ENCODE measurements around the gene MAPK9. TPM values are rescaled to one million over a fixed set of nuclear protein-coding genes. Genes with fewer than 3 reads are reported as not detected.

Gene MAPK9
- total and polyA plus RNA-seq, 7 experiments from 2014 or later = 14.7 to 41.4 (median 30.4) TPM

DNA sequence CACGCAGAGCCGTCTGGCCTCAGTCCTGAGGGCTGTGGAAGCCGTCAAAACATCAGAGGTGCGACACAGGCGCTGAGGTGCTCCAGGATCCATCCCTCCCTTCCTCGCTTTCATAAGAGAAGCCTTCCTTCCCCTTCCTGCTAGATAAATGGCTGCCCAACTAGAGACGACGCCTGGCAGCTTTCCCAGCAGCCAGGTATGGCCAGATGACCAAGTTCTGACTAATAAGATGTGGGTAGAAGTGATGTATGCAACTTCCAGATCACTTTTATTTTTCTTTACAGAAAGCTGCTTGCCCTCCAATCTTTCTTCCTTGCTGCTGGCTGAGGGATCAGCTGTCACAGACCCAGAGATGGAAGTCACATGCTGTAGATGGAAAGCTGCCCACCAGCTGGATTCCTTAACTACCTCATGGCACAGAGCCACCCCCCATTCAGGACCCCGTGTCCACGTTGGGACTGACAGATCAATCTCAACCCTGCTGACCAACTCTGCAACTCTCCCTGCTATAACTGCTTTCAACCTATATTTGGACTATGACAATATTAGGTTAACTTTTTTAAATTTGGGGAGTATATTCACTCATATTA is 8.8 kb downstream of the MAPK9 start:
- Histone ChIP-seq H3K27me3 (ENCODE audit: control insufficient read depth in 2 of 2, insufficient read depth in 2 of 2, low read length in 2 of 2) (no peaks in the 10 kb centered on the region), H3K4me3 (ENCODE audit: low read length) (no peak overlapping the region), H3K27ac (ENCODE audit: low read depth, low read length) (no peak overlapping the region), H3K4me1 (ENCODE audit: control insufficient read depth in 2 of 2, insufficient read depth in 2 of 2, low read length in 2 of 2) (no peaks in the 10 kb centered on the region), H3K9me3 (ENCODE audit: control insufficient read depth in 2 of 3, low read length in 3 of 3) (no peaks in the 10 kb centered on the region), H3K36me3 (ENCODE audit: control insufficient read depth in 2 of 3, insufficient read depth in 3 of 3, low read length in 3 of 3) (peaks cover 5 to 62% (median 9%) of the 10 kb centered on the region in 3 experiments)
- ATAC-seq = no peak
- Mint-ChIP-seq H3K9me3 (peaks cover 0 to 22% (median 9%) of the 10 kb centered on the region in 11 donors), H3K27ac (no peak overlapping the region), H3K27me3 (no peaks in the 10 kb centered on the region), H3K4me3 (no peak overlapping the region), H3K36me3 (peaks cover 32 to 83% (median 76%) of the 10 kb centered on the region in 5 donors), H3K4me1 (peaks cover 5 to 33% (median 19%) of the 10 kb centered on the region in 7 donors)
- intact Hi-C loops (cut with micrococcal nuclease) = no loop called here
- ChIA-PET POLR2A (no interaction called here), CTCF (interaction anchor here (1.5 kb wide), 1 partner anchor 33 kb away, joined by 3 read pairs; no protein-coding TSS in a partner anchor)
- no peak for DNase-seq

DNA sequence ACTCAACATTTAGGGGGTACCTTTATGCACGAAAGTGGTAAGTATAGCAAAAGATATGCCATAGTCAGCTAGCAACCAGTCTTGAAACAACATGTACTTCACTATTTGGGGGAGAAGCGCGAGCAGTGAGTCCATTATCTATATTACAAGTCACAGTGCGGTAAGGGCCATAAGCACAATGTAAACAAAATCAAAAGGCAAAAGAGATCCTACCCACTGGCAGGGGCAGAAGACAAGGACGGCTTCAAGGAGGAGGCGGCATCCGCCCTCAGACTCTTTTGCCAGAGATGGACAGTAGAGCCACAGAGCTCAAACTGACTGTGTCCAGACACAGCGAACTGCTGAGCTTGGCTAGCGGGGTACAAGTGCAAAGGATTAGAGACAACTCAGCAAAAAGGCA is 9.6 kb downstream of the MAPK9 start:
- no peak for ATAC-seq
- H3K27me3 Mint-ChIP-seq = no peaks in the 10 kb centered on the region

DNA sequence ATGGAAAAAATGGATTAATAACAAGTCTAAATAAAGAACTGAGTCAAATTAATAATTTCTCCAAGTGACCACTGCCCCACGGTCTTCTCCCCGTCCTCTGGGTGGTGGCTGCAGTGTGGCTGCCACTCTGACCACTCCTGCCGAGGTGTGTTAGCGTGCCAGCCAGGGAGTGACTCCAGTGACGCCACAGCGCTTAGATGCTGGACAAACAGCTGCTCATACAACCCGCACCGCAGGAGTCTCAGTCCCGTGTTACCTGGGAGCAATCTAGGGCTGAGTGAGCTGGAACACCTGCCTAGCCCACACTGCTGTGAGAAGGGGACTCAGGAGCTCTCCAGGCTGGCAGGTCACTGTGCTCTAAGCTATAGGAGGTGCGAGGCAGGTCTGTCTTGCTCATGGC is 10.2 kb downstream of the MAPK9 start:
- no peak overlapping the region for H3K4me3 ChIP-seq (ENCODE audit: low read length)
- H3K27ac ChIP-seq (ENCODE audit: low read depth, low read length) = no peak overlapping the region
- H3K9me3 Mint-ChIP-seq = peaks cover 3 to 30% (median 15%) of the 10 kb centered on the region in 11 donors
- ChIA-PET CTCF (interaction anchor here (0.8 kb wide), 1 partner anchor 9 kb away, joined by 3 read pairs; no protein-coding TSS in a partner anchor), POLR2A (no interaction called here)
- peaks cover 5 to 73% (median 9%) of the 10 kb centered on the region in 3 experiments for H3K36me3 ChIP-seq (ENCODE audit: control insufficient read depth in 2 of 3, insufficient read depth in 3 of 3, low read length in 3 of 3)
- H3K4me1 ChIP-seq (ENCODE audit: control insufficient read depth in 2 of 2, insufficient read depth in 2 of 2, low read length in 2 of 2) = no peaks in the 10 kb centered on the region
- intact Hi-C loops (cut with micrococcal nuclease) = no loop called here
- no peaks in the 10 kb centered on the region for H3K27me3 Mint-ChIP-seq
- no peaks in the 10 kb centered on the region for H3K27me3 ChIP-seq (ENCODE audit: control insufficient read depth in 2 of 2, insufficient read depth in 2 of 2, low read length in 2 of 2)
- peaks cover 0 to 8% (median 0%) of the 10 kb centered on the region in 3 experiments for H3K9me3 ChIP-seq (ENCODE audit: control insufficient read depth in 2 of 3, low read length in 3 of 3)
- no peak overlapping the region for H3K4me3 Mint-ChIP-seq
- ATAC-seq (no peak), DNase-seq (no peak)
- H3K4me1 Mint-ChIP-seq = peaks cover 3 to 22% (median 12%) of the 10 kb centered on the region in 7 donors
- H3K27ac Mint-ChIP-seq = no peak overlapping the region
- H3K36me3 Mint-ChIP-seq = peaks cover 41 to 87% (median 83%) of the 10 kb centered on the region in 5 donors

More for the DNA sequence above, 9.6 kb downstream of the MAPK9 start:
- H3K9me3 Mint-ChIP-seq = peaks cover 2 to 26% (median 13%) of the 10 kb centered on the region in 11 donors
- H3K27ac ChIP-seq (ENCODE audit: low read depth, low read length) = no peak overlapping the region
- no peak for DNase-seq
- H3K4me3 ChIP-seq (ENCODE audit: low read length) = no peak overlapping the region
- H3K36me3 ChIP-seq (ENCODE audit: control insufficient read depth in 2 of 3, insufficient read depth in 3 of 3, low read length in 3 of 3) = peaks cover 5 to 70% (median 9%) of the 10 kb centered on the region in 3 experiments
- H3K4me3 Mint-ChIP-seq = no peak overlapping the region
- ChIA-PET POLR2A (no interaction called here), CTCF (no interaction called here)
- H3K36me3 Mint-ChIP-seq = peaks cover 37 to 84% (median 83%) of the 10 kb centered on the region in 5 donors
- H3K27ac Mint-ChIP-seq = peak overlapping the region in 1 of 9 donors; percentile 29
- H3K27me3 ChIP-seq (ENCODE audit: control insufficient read depth in 2 of 2, insufficient read depth in 2 of 2, low read length in 2 of 2) = no peaks in the 10 kb centered on the region
- intact Hi-C loops (cut with micrococcal nuclease) = no loop called here
- no peaks in the 10 kb centered on the region for H3K4me1 ChIP-seq (ENCODE audit: control insufficient read depth in 2 of 2, insufficient read depth in 2 of 2, low read length in 2 of 2)
- peaks cover 0 to 3% (median 0%) of the 10 kb centered on the region in 3 experiments for H3K9me3 ChIP-seq (ENCODE audit: control insufficient read depth in 2 of 3, low read length in 3 of 3)
- peaks cover 3 to 25% (median 12%) of the 10 kb centered on the region in 7 donors for H3K4me1 Mint-ChIP-seq

GRCh38 chr5:180274695-180275094 is 17.2 kb downstream of the MAPK9 start:
- H3K9me3 Mint-ChIP-seq = peaks cover 16 to 86% (median 43%) of the 10 kb centered on the region in 11 donors

DNA sequence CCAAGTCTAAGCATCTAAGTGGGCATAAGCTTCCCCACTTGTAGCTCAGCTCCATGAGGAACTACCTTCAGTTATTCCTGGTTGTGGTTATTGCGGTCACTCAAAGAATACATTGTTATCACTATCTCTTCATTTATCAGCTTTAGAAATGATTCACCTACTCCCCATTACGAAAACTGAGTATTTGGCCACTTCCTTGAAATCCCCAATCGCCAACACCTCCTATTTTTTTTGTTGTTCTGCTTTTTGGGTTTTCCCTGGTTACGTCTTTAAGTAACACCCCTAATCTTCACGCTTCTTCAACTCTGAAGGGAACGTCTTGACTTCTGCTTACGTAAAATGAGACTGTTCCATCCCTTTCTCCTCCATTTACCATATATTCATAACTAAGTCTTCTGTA is 20.7 kb downstream of the MAPK9 start:
- POLR2A ChIA-PET = no interaction called here
- H3K4me3 Mint-ChIP-seq = no peak overlapping the region
- CTCF ChIA-PET = no interaction called here
- intact Hi-C loops (cut with micrococcal nuclease) = no loop called here
- Histone ChIP-seq H3K4me3 (ENCODE audit: low read length) (no peak overlapping the region), H3K9me3 (ENCODE audit: control insufficient read depth in 2 of 3, low read length in 3 of 3) (peaks cover 0 to 46% (median 3%) of the 10 kb centered on the region in 3 experiments), H3K27ac (ENCODE audit: low read depth, low read length) (no peak overlapping the region), H3K27me3 (ENCODE audit: control insufficient read depth in 2 of 2, insufficient read depth in 2 of 2, low read length in 2 of 2) (no peaks in the 10 kb centered on the region), H3K4me1 (ENCODE audit: control insufficient read depth in 2 of 2, insufficient read depth in 2 of 2, low read length in 2 of 2) (no peaks in the 10 kb centered on the region), H3K36me3 (ENCODE audit: control insufficient read depth in 2 of 3, insufficient read depth in 3 of 3, low read length in 3 of 3) (peaks cover 0 to 45% (median 8%) of the 10 kb centered on the region in 3 experiments)
- DNase-seq (no peak), ATAC-seq (no peak)
- H3K27me3 Mint-ChIP-seq = no peaks in the 10 kb centered on the region
- peaks cover 0 to 1% (median 0%) of the 10 kb centered on the region in 7 donors for H3K4me1 Mint-ChIP-seq
- no peak overlapping the region for H3K27ac Mint-ChIP-seq
- peaks cover 16 to 83% (median 77%) of the 10 kb centered on the region in 5 donors for H3K36me3 Mint-ChIP-seq
- H3K9me3 Mint-ChIP-seq = peaks cover 13 to 90% (median 46%) of the 10 kb centered on the region in 11 donors

More at GRCh38 chr5:180274695-180275094, 17.2 kb downstream of the MAPK9 start:
- H3K27me3 ChIP-seq (ENCODE audit: control insufficient read depth in 2 of 2, insufficient read depth in 2 of 2, low read length in 2 of 2) = no peaks in the 10 kb centered on the region
- Mint-ChIP-seq H3K4me1 (peaks cover 0 to 1% (median 0%) of the 10 kb centered on the region in 7 donors), H3K36me3 (peaks cover 30 to 82% (median 80%) of the 10 kb centered on the region in 5 donors), H3K27me3 (no peaks in the 10 kb centered on the region), H3K27ac (no peak overlapping the region), H3K4me3 (no peak overlapping the region)
- H3K4me1 ChIP-seq (ENCODE audit: control insufficient read depth in 2 of 2, insufficient read depth in 2 of 2, low read length in 2 of 2) = no peaks in the 10 kb centered on the region
- H3K36me3 ChIP-seq (ENCODE audit: control insufficient read depth in 2 of 3, insufficient read depth in 3 of 3, low read length in 3 of 3) = peaks cover 5 to 40% (median 11%) of the 10 kb centered on the region in 3 experiments
- H3K9me3 ChIP-seq (ENCODE audit: control insufficient read depth in 2 of 3, low read length in 3 of 3) = peaks cover 0 to 41% (median 3%) of the 10 kb centered on the region in 3 experiments
- CTCF ChIA-PET = interaction anchor here (1.4 kb wide), 1 partner anchor 53 kb away, joined by 3 read pairs; no protein-coding TSS in a partner anchor
- H3K4me3 ChIP-seq (ENCODE audit: low read length) = no peak overlapping the region
- H3K27ac ChIP-seq (ENCODE audit: low read depth, low read length) = no peak overlapping the region
- POLR2A ChIA-PET = no interaction called here
- DNase-seq (no peak), ATAC-seq (no peak)
- intact Hi-C loops (cut with micrococcal nuclease) = no loop called here

DNA sequence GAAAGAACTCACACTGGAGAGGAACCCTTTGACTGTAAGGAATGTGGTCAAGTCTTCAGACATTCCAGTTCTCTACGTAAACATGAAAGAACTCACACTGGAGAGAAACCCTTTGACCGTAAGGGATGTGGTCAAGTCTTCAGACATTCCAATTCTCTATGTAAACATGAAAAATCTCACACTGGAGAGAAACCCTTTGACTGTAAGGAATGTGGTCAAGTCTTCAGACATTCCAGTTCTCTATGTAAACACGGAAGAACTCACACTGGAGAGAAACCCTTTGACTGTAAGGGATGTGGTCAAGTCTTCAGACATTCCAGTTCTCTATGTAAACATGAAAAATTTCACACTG is 32.6 kb downstream of the MAPK9 start:
- no peaks in the 10 kb centered on the region for H3K4me1 Mint-ChIP-seq
- H3K4me3 Mint-ChIP-seq = no peak overlapping the region
- peaks cover 10 to 94% (median 36%) of the 10 kb centered on the region in 3 experiments for H3K9me3 ChIP-seq (ENCODE audit: control insufficient read depth in 2 of 3, low read length in 3 of 3)
- POLR2A ChIA-PET = no interaction called here
- H3K27me3 ChIP-seq (ENCODE audit: control insufficient read depth in 2 of 2, insufficient read depth in 2 of 2, low read length in 2 of 2) = no peaks in the 10 kb centered on the region
- no peak overlapping the region for H3K27ac Mint-ChIP-seq
- peak overlapping the region; percentile 6 for H3K4me3 ChIP-seq (ENCODE audit: low read length)
- peaks cover 10 to 100% (median 76%) of the 10 kb centered on the region in 11 donors for H3K9me3 Mint-ChIP-seq
- H3K27me3 Mint-ChIP-seq = no peaks in the 10 kb centered on the region
- no peak overlapping the region for H3K27ac ChIP-seq (ENCODE audit: low read depth, low read length)
- ATAC-seq (no peak), DNase-seq (no peak)
- no peaks in the 10 kb centered on the region for H3K4me1 ChIP-seq (ENCODE audit: control insufficient read depth in 2 of 2, insufficient read depth in 2 of 2, low read length in 2 of 2)
- intact Hi-C loops (cut with micrococcal nuclease) = no loop called here
- peaks cover 34 to 96% (median 88%) of the 10 kb centered on the region in 5 donors for H3K36me3 Mint-ChIP-seq
- CTCF ChIA-PET = no interaction called here
- H3K36me3 ChIP-seq (ENCODE audit: control insufficient read depth in 2 of 3, insufficient read depth in 3 of 3, low read length in 3 of 3) = peaks cover 19 to 78% (median 27%) of the 10 kb centered on the region in 3 experiments

Data from naive thymus-derived CD4-positive, alpha-beta T cell (primary cell).